NOMO-1 treated with dmso at 0.1 percent for 144 hours (cell line): Measurements from ENCODE around the gene SMIM35.

Source experiments
- DNase-seq: peaks from one replicate; lab custom pipeline; 2025; ENCODE audit not compliant: unreplicated experiment; lab: John Stamatoyannopoulos, UW

The SMIM35 gene

DNA sequence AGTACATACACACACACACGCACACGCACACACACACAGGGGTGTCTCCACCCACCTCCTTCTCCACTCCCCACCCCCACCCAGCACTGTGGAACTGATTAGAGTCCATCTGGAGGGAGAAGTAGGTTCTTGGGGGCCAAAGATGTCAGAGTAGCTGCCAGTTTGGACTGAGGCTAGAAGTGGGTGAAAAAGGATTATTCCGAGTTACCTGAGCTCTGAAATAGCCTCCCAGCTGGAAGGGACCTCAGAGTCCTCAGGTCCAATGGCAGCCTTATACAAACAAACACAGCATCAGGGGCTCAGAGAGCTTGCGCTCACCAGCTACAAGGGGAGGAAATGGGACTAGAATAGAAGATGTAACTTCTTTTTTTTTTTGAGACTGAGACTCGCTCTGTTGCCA is 79.7 kb downstream of the SMIM35 start:
- peak; percentile 19 for DNase-seq

DNA sequence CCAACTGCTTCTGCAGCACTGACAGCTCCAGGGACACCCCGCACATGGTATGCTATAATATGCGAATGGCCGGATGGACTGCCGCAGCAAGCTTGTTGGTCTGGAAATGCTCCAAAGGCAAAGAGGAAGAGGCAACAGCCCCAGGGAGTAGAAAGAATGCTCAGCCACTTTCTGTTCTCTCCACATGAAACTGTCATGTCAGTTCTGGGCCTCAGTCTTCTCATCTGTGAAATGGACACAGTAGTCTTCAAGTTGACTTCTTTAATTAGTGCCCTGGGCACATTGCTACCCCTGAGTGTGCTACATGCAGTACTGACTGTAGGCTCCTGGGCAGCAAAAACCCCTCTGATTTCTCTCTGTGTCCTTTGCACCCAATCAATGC is 80.6 kb downstream of the SMIM35 start:
- DNase-seq: no peak

DNA sequence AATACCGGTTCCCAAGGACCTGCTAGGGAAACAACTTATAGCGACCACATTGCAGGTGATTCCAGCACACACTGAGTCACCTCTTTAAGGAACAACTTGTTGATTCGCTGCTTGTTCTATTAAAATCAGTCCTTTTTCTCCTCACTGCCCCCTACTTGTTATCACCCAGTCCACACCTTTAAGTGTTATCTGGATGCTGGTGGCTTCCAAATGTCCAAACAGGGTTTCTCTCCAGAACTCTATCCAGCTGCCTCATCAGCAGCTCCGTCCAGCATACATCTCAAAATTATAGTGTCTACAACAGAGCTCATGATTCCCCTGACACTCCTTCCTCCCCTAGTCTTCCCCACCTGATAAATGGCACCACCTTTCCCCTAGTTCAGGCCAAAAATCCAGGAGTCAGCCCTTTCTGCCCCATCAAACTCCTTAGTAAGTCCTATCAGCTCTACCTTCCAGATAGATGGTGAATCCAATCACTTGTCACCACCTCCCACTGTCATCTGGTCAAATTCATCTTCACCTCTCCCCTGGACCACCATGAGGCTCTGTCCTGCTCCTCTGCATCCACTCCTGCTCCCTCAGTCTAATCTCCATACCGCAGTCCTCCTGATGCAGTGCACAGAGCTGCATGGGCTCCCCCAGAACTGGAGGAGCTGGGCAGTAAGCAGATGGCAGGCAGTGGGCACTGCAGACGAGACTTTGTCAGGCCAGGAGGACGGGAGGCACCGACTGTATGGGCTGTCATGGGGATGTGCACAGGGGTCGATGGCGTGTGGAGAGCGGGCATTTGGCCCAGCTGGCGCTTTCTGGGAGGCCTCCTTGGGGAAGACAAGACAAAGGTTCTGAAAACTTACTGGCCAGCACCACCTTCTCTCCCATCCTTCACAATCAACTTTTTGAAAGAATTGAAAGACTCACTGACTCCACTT is 81.3 kb downstream of the SMIM35 start:
- no peak for DNase-seq

DNA sequence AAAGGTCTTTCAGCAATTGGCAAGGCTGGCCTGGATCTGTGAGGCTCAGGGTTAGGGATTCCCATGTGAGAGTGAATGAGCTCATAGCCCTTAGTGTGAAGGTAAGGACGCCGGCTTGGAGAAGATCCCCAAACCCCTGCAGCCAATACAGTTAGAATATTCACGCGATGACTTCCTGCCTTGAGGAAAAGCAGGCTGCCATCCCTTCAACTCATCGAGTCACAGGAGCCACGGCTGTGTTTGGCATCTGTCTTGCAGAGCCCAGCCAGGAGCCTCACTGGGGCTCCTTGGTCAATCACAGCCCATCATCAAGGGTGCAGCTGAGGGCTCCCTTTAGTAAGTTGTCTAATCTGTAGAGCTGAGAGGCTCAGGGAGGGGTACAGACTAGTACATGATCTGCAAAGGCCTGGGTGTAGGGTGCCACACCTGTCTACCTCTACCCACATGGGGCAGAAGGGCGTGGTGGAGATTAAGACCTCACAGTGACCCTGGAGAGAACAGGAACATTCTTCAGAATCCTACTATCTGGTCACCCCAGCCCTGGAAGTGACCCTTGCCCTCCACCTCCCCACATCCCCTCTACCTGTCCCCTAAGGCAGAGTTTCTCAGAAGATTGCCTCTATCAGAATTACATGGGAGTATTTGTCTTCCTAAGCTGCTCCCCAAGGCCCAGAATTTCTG is 82.1 kb downstream of the SMIM35 start:
- DNase-seq: no peak

DNA sequence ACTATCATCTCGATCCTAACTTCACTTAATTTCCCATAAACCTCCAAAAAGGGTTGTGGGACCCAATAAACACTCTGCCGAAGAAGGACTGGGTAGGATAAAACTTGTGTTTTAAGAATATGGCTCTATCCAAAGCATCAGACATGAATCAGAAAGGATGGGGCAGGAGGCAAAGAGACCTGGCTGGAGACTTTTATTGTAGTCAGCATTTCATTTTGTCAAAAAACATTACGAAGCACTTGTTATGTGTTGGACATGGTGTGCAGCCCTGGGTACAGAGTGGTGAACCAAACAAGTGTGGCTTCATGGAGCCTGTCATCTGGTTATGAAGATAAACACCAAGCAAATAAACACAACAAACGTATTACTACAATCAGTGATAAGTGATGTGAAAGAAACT is 83.3 kb downstream of the SMIM35 start:
- DNase-seq: no peak

DNA sequence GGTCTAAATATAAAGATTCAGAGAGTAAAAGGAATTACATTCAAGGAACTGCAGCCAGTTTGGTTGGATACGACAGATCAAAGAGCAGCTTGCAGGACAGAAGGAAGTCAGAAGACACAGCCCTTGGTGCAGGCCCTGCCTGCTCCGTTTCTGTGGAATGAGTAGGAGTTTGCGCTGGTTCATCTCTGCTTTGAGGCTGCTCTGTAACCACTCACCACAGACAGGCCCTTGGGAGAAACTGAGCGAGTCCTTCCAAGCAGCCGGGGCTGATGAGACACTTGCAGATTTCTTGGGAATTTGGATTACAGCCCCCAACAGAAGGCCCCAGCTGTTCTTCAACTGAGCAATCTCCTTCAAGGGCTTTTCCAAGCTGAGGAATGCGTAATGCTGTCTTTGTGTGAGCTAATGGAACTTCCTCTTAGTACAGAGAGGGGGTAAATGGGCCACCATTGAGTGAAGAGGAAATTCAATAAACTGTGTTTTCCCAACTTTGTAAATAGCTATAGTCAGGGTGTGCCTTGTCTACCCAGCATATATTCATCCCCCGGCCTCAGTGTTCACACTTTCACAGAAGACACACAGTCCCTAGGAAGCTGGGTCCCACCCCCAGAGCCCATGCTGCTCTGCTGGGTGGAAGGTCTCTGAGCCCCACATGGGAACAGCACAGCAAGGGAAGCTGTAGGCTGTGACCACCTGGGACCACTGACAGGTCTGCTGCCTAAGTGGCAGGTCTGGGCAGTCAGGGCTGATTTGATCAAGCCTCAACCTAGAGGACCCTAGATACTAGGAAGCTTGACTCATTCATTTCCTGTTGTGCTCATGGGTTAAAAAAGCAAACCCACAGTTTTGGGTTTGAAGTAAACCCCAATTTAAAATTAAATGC is 84.0 kb downstream of the SMIM35 start:
- DNase-seq: no peak

DNA sequence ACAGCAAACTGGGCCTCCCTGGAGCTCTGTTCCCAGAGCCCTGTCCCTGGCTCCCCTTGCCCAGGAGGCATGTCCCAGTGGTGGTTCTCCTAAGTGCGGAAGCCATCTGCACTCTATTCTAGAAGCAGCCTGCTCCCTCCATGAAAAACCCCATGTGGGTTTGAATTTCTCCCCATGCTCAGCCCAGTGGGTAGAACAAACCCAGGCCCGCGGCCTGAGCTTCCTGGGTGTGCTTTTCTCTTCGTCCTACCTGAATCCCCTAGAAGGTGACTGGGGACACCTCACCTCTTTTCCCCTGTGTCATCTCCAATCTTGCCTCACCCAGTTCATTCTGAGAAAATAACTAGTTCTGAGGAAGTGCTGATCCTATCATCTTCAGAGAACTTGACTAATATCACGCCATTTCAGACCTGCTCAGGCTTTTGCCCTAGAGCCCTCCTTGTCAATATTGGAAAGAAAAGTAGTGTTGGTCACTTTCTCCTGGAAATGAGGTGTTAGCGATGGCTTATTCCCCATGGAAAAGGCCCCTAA is 84.7 kb downstream of the SMIM35 start:
- DNase-seq: no peak

DNA sequence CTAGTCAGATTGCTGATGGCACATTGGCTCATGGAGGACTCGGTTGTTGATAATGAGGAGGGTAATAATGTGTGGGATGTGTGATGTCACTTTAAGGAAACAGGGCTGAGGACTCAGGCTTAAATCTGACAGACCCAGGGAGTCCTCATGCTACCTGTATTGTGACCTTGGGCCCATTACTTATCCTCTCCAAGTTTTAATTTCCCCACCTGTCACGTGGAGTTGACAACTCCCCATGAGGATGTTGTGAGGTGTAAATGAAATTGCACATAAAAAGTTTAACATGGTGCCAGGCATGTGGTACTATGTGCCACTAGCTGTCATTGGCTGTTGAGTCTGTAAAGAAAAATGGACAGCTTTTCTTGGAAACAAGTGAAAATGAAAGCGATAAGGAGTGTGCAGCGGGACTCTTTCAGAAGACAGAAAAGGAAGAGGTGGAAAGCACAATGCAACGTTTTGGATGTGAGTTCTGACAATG is 85.2 kb downstream of the SMIM35 start:
- DNase-seq: no peak

- DNase-seq: no peak
Observed at GRCh38 chr11:118000850-118001228, 85.9 kb downstream of the SMIM35 start.

DNA sequence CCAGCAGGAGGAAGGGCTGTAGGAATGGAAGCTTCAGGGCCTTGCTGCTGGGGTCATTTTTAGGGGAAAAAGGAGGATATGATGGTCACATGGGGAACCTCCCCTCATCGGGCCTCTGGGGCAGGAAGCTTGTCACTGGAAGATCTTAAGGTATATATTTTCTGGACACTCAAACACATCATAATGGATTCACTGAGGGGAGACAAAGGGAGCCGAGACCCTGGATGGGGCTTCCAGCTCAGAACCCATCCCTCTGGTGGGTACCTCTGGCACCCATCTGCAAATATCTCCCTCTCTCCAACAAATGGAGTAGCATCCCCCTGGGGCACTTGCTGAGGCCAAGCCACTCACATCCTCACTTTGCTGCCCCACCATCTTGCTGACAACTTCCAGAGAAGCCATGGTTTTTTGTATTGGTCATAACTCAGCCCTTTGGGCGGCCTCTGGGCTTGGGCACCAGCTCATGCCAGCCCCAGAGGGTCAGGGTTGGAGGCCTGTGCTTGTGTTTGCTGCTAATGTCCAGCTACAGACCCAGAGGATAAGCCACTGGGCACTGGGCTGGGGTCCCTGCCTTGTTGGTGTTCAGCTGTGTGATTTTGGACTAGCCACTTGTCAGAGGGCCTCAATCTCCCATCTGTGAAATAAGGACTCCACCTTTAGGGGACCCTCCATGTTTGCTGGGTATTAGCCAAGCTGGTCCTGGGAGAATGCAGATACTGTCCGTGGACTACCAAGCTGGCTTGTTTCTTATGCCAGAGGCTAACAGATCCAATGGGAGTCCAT is 86.5 kb downstream of the SMIM35 start:
- no peak for DNase-seq

DNA sequence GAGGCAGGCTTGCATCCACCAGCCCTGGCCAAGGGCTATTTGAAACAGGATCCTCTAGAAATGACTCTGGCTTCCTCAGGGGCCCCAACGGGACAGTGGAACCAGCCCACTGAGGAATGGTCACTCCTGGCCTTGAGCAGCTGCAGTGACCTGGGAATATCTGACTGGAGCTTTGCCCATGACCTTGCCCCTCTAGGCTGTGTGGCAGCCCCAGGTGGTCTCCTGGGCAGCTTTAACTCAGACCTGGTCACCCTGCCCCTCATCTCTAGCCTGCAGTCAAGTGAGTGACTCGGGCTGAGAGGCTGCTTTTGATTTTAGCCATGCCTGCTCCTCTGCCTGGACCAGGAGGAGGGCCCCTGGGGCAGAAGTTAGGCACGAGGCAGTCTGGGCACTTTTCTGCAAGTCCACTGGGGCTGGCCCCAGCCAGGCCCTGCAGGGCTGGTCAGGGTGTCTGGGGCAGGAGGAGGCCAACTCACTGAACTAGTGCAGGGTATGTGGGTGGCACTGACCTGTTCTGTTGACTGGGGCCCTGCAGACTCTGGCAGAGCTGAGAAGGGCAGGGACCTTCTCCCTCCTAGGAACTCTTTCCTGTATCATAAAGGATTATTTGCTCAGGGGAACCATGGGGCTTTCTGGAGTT is 87.3 kb downstream of the SMIM35 start:
- no peak for DNase-seq

GRCh38 chr11:117998664-117999353 is 88.0 kb downstream of the SMIM35 start:
- no peak for DNase-seq

- no peak for DNase-seq
Observed at GRCh38 chr11:117997823-117998579, 88.8 kb downstream of the SMIM35 start.

DNA sequence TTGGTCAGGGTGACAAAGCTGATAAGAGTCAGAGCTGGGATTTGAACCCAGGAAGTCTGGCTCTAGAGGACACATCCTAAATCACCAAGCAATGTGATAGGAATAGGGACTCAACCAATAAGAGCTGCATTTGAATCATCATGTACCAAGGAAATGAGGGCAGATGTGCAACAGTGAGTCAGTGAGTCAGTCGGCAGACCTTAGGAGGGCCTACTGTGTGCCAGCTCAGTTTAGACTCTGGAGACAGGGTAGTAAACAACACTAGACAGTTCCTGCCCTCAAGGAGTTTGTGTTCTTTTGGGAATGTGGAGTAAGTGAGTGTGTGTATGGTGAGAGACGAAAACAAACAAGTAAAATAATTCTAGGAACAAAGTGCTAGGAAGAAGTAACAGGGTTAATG is 89.4 kb downstream of the SMIM35 start:
- no peak for DNase-seq

GRCh38 chr11:117996058-117996457 is 90.7 kb downstream of the SMIM35 start:
- no peak for DNase-seq

DNA sequence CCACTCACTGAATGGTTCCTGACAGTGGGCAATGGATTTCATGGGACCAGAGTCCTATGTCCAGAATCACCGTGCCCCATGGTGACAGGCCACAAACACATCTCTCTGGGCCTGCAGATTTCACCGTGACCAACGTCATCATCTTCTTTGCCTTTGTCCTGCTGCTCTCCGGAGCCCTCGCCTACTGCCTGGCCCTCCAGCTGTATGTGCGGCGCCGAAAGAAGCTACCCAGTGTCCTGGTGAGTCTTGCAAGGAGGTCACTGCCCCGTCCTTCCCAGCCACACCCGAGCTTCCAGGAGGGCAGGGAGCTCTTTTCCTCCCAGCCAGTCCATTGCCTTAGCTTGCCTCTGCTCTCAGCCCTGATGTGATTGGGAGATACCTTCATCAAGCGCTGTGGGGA is 91.3 kb downstream of the SMIM35 start:
- DNase-seq: no peak

DNA sequence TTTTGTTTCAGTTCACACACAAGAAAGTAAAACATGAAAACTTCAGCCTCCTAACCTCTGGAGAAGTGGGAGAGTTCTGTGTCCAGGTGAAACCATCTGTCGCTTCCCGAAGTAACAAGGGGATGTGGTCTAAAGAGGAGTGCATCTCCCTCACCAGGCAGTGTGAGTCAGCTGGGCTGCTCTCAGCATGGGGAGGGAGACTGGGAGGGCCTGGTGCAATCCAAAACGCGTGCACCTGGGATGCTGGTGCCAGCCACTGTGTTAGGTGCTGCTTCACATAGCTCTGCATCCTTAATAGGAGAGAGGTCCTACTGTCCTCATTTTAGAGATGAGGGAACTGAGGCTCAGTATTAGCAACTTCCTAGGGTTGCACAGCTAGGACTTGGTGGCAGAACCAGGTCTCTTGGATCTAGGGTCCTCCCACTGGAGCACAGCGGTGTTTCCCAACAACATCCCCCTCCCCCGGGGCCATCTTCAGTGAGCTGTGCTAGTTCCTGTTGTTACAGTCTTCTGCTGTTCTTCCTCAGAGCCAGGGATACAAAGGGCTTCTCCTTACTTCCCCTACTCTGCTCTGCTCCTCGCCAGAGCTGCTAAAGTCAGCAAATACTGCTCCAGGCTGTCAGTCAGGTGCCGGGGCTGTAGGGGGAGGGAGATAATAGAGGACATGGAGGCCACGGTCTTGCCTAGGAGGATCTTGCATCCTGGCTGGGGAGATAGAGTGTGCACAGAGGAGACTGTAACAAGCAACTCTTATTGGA is 92.6 kb downstream of the SMIM35 start:
- DNase-seq: no peak

DNA sequence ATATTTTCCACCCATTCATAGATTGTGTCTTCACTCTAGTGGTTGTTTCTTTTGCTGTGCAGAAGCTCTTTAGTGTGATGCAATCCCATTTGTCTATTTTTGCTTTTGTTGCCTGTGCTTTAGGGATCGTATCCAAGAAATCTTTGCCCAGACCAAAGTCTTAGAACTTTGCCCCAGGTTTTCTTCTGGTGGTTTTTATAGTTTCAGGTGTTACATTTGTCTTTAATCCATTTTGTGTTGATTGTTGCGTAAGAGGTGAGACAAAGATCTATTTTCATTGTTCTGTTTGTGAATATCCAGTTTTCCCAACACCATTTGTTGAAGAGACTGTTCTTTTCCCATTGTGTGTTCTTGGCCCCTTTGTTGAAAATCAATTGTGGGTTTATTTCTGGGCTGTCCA is 94.1 kb downstream of the SMIM35 start:
- no peak for DNase-seq
